Stomach smooth muscle (tissue), 2 donors: ENCODE measurements around the gene DTD1.

ENCODE experiments used
- H3K27ac ChIP-seq: one replicate; pipeline ENCODE4 v1.7.0; 2013; ENCODE audit warnings: mild to moderate bottlenecking, low read length, inconsistent platforms
- H3K27me3 ChIP-seq, 2 donors: one replicate each; pipeline ENCODE4 v1.7.0; 2013; ENCODE audit warnings: low read length in 2 of 2; ENCODE audit not compliant: insufficient read depth in 2 of 2, control insufficient read depth in 1 of 2
- H3K36me3 ChIP-seq, 2 donors: one replicate each; pipeline ENCODE4 v1.7.0; 2013; ENCODE audit warnings: low read length in 2 of 2; ENCODE audit not compliant: control insufficient read depth in 2 of 2, insufficient read depth in 2 of 2
- H3K4me1 ChIP-seq: one replicate; pipeline ENCODE4 v1.7.0; 2013; ENCODE audit warnings: low read length; ENCODE audit not compliant: control insufficient read depth, insufficient read depth
- H3K4me3 ChIP-seq, 2 donors: one replicate each; pipeline ENCODE4 v1.7.0; 2013; ENCODE audit warnings: low read length in 2 of 2
- H3K9ac ChIP-seq, 2 donors: one replicate each; pipeline ENCODE4 v1.7.0; 2013; ENCODE audit warnings: low read length in 2 of 2, mild to moderate bottlenecking in 1 of 2
- H3K9me3 ChIP-seq, 2 donors: one replicate each; pipeline ENCODE4 v1.7.0; 2013; ENCODE audit warnings: low read length in 2 of 2; ENCODE audit not compliant: control insufficient read depth in 2 of 2
- donor health status: healthy.
- donor health status: Pancreatic carcinoma.

Gene DTD1, protein sequence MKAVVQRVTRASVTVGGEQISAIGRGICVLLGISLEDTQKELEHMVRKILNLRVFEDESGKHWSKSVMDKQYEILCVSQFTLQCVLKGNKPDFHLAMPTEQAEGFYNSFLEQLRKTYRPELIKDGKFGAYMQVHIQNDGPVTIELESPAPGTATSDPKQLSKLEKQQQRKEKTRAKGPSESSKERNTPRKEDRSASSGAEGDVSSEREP

DNA sequence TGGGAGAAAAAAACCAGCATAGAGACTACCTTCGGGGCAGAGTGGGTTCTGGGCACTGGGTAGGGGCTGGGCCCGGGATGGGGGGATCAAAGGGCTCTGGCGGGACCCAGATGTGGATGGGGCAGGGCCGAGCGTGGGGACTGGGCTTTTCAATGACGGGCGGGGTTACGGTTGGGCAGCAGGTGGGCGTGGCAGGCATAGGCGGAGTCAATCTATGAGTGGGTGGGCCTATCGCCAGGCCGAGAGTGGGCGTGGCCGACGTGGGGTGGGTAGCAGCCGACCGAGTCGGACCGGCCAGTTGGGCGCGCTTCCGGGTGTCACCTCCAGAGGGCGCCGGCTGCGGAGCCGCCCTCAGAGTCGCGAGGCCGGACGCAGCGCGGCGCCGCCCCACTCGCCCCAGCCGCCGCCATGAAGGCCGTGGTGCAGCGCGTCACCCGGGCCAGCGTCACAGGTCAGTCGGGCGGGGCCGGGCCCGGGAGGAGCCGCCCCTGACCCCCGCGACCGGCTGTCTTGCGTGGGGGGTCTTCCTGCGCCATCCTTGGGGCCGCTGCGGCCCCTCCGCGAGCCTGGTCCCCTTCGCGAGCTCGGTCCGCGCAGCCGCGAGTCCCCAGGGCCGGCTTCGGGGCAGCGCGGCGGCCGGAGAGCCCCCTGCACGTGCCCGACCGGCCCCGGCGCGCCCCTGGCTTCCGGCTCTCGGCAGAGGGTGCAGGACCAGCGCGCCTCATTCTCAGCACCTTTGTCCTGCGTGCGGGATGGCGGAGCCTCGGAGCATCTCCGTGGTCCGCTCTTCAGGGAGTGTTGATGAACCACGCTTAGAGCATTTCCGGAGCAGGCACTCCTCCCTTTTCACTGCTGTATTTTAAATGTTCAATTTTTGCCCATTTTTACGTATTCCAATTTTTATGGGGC is at the start of gene DTD1:
Gene DTD1 (plus strand): TSS at position 390 of the 909 bp plus-strand sequence. CDS start 19 bp downstream, at position 409.
- H3K9ac ChIP-seq, result peak within 1 kb of the TSS; percentile 76 to 80

DNA sequence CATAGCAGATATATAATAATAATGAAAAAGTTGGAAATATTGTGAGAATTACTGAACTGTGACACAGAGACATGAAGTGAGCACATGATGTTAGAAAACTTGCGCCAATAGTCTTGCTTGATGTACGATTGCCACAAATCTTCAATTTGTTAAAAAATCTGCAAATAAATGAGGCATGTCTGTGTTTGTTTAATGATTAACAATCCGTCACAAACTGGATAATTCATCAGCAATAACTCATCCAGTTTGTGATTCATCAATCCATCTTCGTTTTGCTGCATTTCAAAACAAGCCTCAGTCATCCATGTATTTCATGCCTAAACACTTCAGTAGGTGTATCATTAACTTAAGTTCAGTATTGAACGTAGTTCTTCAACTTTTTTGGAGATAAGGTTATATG is 46.1 kb upstream of the DTD1 start:
- H3K27me3 ChIP-seq, result no peaks in the 10 kb centered on the region
- H3K9me3 ChIP-seq, result no peaks in the 10 kb centered on the region
- peaks cover 27 to 29% of the 10 kb centered on the region in 2 donors for H3K36me3 ChIP-seq
- no peak overlapping the region for H3K9ac ChIP-seq
- no peaks in the 10 kb centered on the region for H3K4me1 ChIP-seq
- H3K27ac ChIP-seq, result no peak overlapping the region
- H3K4me3 ChIP-seq, result no peak overlapping the region

More for the DNA sequence above, at the start of gene DTD1:
- Histone ChIP-seq H3K27ac (peak within 1 kb of the TSS; percentile 24), H3K27me3 (no peaks in the 10 kb centered on the region), H3K4me3 (peak within 1 kb of the TSS; percentile 87 to 89), H3K36me3 (no peaks in the 10 kb centered on the region), H3K9me3 (no peaks in the 10 kb centered on the region), H3K4me1 (peaks cover 6% of the 10 kb centered on the region)

DNA sequence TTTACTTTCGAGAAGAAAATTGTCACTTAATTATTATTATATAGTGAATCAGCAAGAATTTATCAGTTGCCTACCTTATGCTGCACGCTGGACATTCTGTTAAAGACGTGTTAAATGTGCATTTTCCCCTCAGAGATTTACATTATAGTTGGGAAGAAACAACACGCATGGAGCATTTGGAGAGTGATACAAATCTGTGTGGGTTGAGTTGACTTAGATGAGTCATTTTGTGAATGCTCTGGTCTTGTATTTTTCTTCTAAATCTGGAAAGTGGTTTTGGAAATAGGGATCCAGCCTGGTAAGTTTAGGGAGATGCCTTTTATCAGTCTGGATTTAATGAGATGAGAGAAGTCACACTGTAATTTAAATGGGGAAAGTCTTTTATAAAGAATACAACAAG is 44.6 kb upstream of the DTD1 start:
- H3K27me3 ChIP-seq, result no peaks in the 10 kb centered on the region
- no peak overlapping the region for H3K9ac ChIP-seq
- no peaks in the 10 kb centered on the region for H3K9me3 ChIP-seq
- H3K4me3 ChIP-seq, result no peak overlapping the region
- peaks cover 30 to 33% of the 10 kb centered on the region in 2 donors for H3K36me3 ChIP-seq
- H3K4me1 ChIP-seq, result no peaks in the 10 kb centered on the region
- H3K27ac ChIP-seq, result no peak overlapping the region

DNA sequence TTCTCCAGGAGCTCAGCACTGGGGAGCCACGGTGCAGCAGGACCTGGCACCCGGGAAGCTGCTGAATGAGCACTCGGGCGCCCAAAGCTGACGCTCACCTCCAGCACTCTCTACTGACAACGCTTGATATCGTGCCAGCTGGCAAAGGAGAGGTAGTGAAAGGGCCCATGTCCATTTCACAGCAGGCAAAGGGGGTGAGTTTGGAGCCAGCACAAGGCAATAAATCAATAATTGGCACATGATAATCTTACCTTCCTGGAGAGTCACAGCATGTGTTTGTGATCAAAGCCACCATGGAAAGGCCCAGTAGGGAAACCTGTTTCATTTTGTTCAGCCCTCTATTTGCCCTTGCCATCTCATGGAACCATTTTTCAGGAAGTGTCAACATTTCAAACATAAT is 43.9 kb upstream of the DTD1 start:
- Histone ChIP-seq H3K27ac (no peak overlapping the region), H3K9me3 (no peaks in the 10 kb centered on the region), H3K9ac (no peak overlapping the region), H3K36me3 (peaks cover 32 to 36% of the 10 kb centered on the region in 2 donors), H3K4me1 (no peaks in the 10 kb centered on the region), H3K4me3 (no peak overlapping the region), H3K27me3 (no peaks in the 10 kb centered on the region)

DNA sequence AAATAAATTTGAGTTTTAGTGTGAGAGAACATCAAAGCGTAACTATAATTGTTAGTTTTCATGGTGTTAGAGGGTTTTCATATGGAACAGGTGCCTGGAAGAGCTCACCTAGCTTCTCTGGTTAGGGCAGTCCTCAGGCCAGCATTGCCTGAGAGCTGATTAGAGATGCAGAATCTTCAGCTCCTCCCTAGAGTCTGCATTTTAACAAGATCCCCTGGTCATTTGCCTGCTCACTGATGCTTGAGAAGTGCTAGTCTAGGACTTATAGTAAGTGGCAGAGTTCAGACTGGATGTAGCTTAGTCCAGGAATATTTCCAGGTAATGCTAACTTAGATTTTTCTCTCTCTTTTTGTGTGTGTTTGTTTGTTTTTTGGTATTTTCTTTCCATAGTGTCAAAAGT is 42.3 kb upstream of the DTD1 start:
- Histone ChIP-seq H3K9ac (no peak overlapping the region), H3K4me3 (no peak overlapping the region), H3K27me3 (no peaks in the 10 kb centered on the region), H3K4me1 (no peaks in the 10 kb centered on the region), H3K9me3 (no peaks in the 10 kb centered on the region), H3K27ac (no peak overlapping the region), H3K36me3 (peaks cover 31 to 32% of the 10 kb centered on the region in 2 donors)

DNA sequence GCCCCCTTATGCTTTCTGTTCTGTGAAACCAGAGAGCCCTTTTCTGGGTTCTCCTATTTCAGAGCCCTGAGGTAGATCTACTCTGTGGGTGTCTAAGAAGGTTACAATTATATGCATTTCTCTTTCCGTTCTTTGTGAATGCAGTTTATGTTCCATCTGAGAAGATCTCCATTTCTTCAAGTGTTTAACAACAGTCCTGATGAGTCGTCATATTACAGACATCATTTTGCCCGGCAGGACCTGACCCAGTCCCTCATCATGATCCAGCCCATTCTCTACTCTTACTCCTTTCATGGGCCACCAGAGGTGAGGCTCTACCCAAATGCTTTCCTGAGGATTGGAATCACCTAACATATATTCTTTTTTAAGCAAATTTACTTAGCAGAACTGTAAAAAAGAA is 39.4 kb upstream of the DTD1 start:
- Histone ChIP-seq H3K9me3 (no peaks in the 10 kb centered on the region), H3K4me1 (no peaks in the 10 kb centered on the region), H3K9ac (no peak overlapping the region), H3K36me3 (peaks cover 30 to 31% of the 10 kb centered on the region in 2 donors), H3K27ac (no peak overlapping the region), H3K27me3 (no peaks in the 10 kb centered on the region), H3K4me3 (no peak overlapping the region)

DNA sequence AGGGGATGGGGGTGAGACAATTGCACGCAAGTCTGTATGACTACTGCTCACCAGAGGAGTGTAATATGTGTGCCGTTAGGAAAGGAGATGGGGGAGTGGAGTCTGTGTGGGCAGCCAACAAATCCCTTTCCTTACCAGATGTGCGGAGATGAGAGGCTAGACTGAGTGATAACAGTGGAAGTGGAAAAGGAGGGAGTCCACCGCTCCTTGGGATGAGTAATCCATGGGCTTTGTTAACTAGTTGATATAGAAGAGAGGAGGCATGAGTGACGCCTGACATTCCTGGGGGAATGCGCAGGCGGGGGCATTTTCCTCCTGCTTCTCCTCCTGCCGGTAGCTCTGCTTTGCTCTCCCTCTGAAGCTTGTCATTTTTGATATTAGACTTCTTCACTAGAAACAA is 34.1 kb upstream of the DTD1 start:
- H3K36me3 ChIP-seq, result peaks cover 26 to 27% of the 10 kb centered on the region in 2 donors
- no peaks in the 10 kb centered on the region for H3K4me1 ChIP-seq
- no peak overlapping the region for H3K4me3 ChIP-seq
- H3K9ac ChIP-seq, result no peak overlapping the region
- H3K27me3 ChIP-seq, result no peaks in the 10 kb centered on the region
- H3K27ac ChIP-seq, result no peak overlapping the region
- no peaks in the 10 kb centered on the region for H3K9me3 ChIP-seq

DNA sequence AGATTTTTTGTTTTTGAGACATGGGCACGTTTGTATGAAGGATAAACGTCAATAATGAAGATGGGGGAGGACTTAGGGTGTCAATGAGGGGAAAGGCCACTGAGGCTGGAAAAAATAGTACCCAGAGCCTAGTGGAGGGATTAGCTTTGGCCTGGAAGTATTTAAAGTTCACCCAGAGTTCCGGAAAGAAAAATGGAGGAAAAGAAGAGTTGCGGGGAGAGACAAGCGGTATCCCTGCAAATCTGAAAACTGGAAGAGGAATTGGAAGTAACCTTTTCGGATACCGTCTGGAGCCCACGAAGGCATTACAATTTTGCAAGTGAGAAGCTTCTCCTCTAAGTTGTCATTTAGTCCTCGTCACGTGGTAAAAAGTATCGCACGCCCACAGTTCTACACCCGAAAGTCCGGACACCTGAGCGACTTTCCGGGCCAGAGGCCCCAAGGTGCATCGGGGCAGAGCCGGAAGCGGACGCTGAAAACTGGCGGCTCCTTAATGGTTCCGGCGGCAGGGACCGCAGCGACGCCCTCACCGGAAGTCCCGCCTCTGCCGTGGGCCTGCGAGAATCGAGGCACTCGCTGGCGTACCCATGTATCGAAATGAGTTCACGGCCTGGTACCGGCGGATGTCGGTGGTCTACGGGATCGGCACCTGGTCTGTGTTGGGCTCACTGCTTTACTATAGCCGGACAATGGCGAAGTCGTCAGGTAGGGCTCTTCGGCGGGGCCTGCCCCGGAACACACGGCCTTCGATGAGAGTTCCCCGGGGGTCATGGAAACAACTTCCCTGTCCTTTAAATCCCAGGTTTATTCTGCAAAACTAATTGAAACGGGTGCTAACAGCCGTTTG is 20.7 kb upstream of the DTD1 start, which contains the start of gene SMIM26:
Gene SMIM26 (plus strand): TSS at position 541 of the 847 bp plus-strand sequence. CDS start 47 bp downstream, at position 588.
- peak within 1 kb of the TSS; percentile 77 to 90 for H3K4me3 ChIP-seq
- H3K36me3 ChIP-seq, result peaks cover 8 to 14% of the 10 kb centered on the region in 2 donors
- H3K27me3 ChIP-seq, result no peaks in the 10 kb centered on the region
- peaks cover 5% of the 10 kb centered on the region for H3K4me1 ChIP-seq
- peak within 1 kb of the TSS; percentile 90 for H3K27ac ChIP-seq
- H3K9me3 ChIP-seq, result no peaks in the 10 kb centered on the region
- peak within 1 kb of the TSS; percentile 99 for H3K9ac ChIP-seq

DNA sequence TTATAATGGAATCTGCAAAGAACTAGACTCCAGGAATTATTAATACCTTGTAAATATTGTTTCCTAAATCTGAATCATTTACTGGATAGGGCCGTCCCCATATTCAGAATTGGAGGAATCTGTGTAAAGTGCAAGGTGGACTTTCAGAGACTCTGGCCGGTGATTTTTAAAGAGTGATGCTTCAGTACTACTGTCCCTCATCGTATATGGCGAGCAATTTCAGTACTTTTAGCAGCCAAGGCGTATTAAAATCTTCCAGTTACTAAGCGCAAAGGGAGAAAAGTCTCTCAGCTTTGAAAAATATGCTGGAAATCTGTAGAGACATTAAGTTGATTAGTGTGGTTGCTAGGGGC is 20.1 kb upstream of the DTD1 start:
- peak overlapping the region; percentile 77 to 90 for H3K4me3 ChIP-seq
- H3K27ac ChIP-seq, result peak overlapping the region; percentile 90
- peak overlapping the region; percentile 99 for H3K9ac ChIP-seq
- no peaks in the 10 kb centered on the region for H3K9me3 ChIP-seq
- H3K4me1 ChIP-seq, result peaks cover 5% of the 10 kb centered on the region
- H3K27me3 ChIP-seq, result no peaks in the 10 kb centered on the region
- peaks cover 8 to 14% of the 10 kb centered on the region in 2 donors for H3K36me3 ChIP-seq

DNA sequence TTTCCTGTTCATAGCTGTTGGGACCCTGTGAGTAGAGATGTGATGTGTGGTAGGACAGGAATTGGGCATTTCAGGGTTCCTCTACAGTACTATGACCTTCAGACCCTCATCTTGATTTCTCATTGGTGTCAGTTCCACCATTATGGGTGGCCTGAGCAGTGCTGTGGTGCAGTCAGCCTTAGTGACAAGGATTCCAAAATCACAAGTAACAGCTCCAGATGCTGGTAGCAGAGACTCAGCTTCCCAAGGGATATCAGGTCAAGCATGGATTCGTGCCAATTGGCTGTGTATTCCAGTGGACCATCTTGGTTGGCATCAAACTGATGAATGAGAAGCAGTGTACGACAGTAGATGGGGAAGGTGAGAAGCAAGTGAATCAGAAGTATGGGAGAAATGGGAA is 16.8 kb upstream of the DTD1 start:
- Histone ChIP-seq H3K27ac (peak overlapping the region; percentile 11), H3K9ac (no peak overlapping the region), H3K27me3 (no peaks in the 10 kb centered on the region), H3K4me1 (peaks cover 5% of the 10 kb centered on the region), H3K9me3 (no peaks in the 10 kb centered on the region), H3K36me3 (peaks cover 8 to 14% of the 10 kb centered on the region in 2 donors), H3K4me3 (no peak overlapping the region)
